Measurements from ENCODE around the gene BCL7C. TPM values are rescaled to one million over a fixed set of nuclear protein-coding genes. Genes with fewer than 3 reads are reported as not detected.
A peak's percentile ranks its signal among the peaks of the same experiment; 100 is the strongest.

The BCL7C gene
- total RNA-seq, 1 donor from 2014 or later: 35.0 TPM

DNA sequence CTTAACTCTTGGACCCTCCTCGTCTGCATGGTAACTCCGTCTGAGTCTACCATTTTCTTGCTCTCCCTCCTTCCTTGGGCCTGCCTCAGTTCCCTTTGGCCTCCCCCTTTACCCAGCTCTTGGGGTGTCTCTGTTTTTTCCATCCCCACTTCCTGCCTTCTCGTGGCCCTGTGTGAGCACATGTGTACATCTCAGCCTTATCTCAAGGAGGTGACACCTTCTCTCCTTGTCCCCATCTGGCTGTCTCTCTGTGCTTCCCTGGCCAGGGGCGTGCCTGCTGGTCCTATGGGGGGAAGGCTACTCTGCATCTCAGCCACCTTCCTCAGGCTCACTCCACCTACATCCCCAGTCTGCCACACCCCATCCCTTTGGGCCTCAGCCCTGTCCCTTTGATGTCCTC, 9.1 kb upstream of the BCL7C start:
- Mint-ChIP-seq H3K36me3 (no peaks in the 10 kb centered on the region), H3K9me3 (no peaks in the 10 kb centered on the region), H3K4me3 (peak overlapping the region; percentile 90), H3K27me3 (no peaks in the 10 kb centered on the region), H3K27ac (peak overlapping the region; percentile 55), H3K4me1 (ENCODE audit: unreplicated experiment) (peaks cover 9% of the 10 kb centered on the region)
- DNase-seq (ENCODE audit: extremely low spot score, unreplicated experiment): no peak
- TF ChIP-seq, protein P1, sequence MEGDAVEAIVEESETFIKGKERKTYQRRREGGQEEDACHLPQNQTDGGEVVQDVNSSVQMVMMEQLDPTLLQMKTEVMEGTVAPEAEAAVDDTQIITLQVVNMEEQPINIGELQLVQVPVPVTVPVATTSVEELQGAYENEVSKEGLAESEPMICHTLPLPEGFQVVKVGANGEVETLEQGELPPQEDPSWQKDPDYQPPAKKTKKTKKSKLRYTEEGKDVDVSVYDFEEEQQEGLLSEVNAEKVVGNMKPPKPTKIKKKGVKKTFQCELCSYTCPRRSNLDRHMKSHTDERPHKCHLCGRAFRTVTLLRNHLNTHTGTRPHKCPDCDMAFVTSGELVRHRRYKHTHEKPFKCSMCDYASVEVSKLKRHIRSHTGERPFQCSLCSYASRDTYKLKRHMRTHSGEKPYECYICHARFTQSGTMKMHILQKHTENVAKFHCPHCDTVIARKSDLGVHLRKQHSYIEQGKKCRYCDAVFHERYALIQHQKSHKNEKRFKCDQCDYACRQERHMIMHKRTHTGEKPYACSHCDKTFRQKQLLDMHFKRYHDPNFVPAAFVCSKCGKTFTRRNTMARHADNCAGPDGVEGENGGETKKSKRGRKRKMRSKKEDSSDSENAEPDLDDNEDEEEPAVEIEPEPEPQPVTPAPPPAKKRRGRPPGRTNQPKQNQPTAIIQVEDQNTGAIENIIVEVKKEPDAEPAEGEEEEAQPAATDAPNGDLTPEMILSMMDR (conservative IDR thresholded peaks at IDR 0.05): no peak

GRCh38 chr16:30902029-30902972, 8.4 kb upstream of the BCL7C start:
- H3K4me3 Mint-ChIP-seq: peak overlapping the region; percentile 90
- H3K36me3 Mint-ChIP-seq: no peaks in the 10 kb centered on the region
- DNase-seq (ENCODE audit: extremely low spot score, unreplicated experiment): peak; percentile 80
- no peaks in the 10 kb centered on the region for H3K9me3 Mint-ChIP-seq
- TF ChIP-seq, protein P1 (conservative IDR thresholded peaks at IDR 0.05): peak; percentile 35
- H3K27ac Mint-ChIP-seq: peak overlapping the region; percentile 85
- H3K4me1 Mint-ChIP-seq (ENCODE audit: unreplicated experiment): peaks cover 10% of the 10 kb centered on the region
- H3K27me3 Mint-ChIP-seq: no peaks in the 10 kb centered on the region

- TF ChIP-seq, protein P1 (conservative IDR thresholded peaks at IDR 0.05): no peak
- no peak for DNase-seq (ENCODE audit: extremely low spot score, unreplicated experiment)
- peaks cover 18% of the 10 kb centered on the region for H3K4me1 Mint-ChIP-seq (ENCODE audit: unreplicated experiment)
- H3K27ac Mint-ChIP-seq: peak overlapping the region; percentile 43
- no peaks in the 10 kb centered on the region for H3K27me3 Mint-ChIP-seq
- H3K9me3 Mint-ChIP-seq: no peaks in the 10 kb centered on the region
- H3K36me3 Mint-ChIP-seq: no peaks in the 10 kb centered on the region
- H3K4me3 Mint-ChIP-seq: peak overlapping the region; percentile 57
Observed at GRCh38 chr16:30901201-30902028, 7.5 kb upstream of the BCL7C start.

- TF ChIP-seq, protein P1 (conservative IDR thresholded peaks at IDR 0.05): no peak
- no peaks in the 10 kb centered on the region for H3K9me3 Mint-ChIP-seq
- peaks cover 26% of the 10 kb centered on the region for H3K4me1 Mint-ChIP-seq (ENCODE audit: unreplicated experiment)
- no peak overlapping the region for H3K4me3 Mint-ChIP-seq
- no peaks in the 10 kb centered on the region for H3K36me3 Mint-ChIP-seq
- H3K27ac Mint-ChIP-seq: no peak overlapping the region
- DNase-seq (ENCODE audit: extremely low spot score, unreplicated experiment): no peak
- H3K27me3 Mint-ChIP-seq: no peaks in the 10 kb centered on the region
Observed at GRCh38 chr16:30900588-30900987, 6.7 kb upstream of the BCL7C start.

DNA sequence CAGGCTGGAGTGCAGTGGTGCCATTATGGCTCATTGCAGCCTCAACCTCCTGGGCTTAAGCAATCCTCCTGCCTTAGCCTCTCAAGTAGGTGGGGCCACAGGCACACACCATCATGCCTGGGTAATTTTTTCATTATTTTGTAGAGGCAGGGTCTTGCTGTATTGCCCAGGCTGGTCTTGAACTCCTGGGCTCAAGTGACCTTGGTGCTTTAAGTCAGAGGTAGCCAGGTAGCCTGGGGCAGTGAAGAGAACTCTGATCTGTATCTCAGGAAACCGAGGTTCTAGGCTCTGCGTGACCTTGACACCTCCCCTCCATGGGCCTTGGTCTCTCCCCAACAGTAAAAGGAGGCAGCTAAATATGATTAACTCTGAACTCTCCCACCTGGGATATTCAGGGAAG, 5.9 kb upstream of the BCL7C start:
- Mint-ChIP-seq H3K27me3 (no peaks in the 10 kb centered on the region), H3K4me3 (no peak overlapping the region), H3K27ac (no peak overlapping the region), H3K9me3 (no peaks in the 10 kb centered on the region), H3K36me3 (no peaks in the 10 kb centered on the region), H3K4me1 (ENCODE audit: unreplicated experiment) (peaks cover 33% of the 10 kb centered on the region)
- TF ChIP-seq, protein P1 (conservative IDR thresholded peaks at IDR 0.05): no peak
- DNase-seq (ENCODE audit: extremely low spot score, unreplicated experiment): no peak
